Endothelial cell of umbilical vein (primary cell): Measurements from ENCODE around the gene RALGPS1. TPM values are rescaled to one million over a fixed set of nuclear protein-coding genes. Genes with fewer than 3 reads are reported as not detected.

Source experiments
- BruUV-seq: library from RNA; stranded (reverse); fragments of 400-500 nt; replicated peaks from 2 replicates; lab custom pipeline; 2021; lab: Mats Ljungman, UMichigan
- CTCF ChIA-PET: fragments of 300-600, 350-600 bp; sonication (Branson Sonifier 250); formaldehyde crosslinking; loops from one replicate; lab custom pipeline; 2021; ENCODE audit warnings: antibody characterized with exemption, inconsistent platforms; lab: Charles Lee
- POLR2A ChIA-PET: fragments of 300-600, 350-600 bp; sonication (Branson Sonifier 250); formaldehyde crosslinking; loops from one replicate; lab custom pipeline; 2021; ENCODE audit warnings: antibody characterized with exemption, inconsistent platforms; lab: Charles Lee
- DNase-seq: peaks from one replicate; pipeline ENCODE4 v3.0.0-alpha.2; 2011; ENCODE audit warnings: low read depth, low spot score
- FAIRE-seq: peaks from 2 replicates; lab custom pipeline; 2011; peaks lifted over from hg19 to GRCh38; lab: Jason Lieb, UNC
- H2AFZ ChIP-seq: 2 replicates; pipeline ENCODE4 v1.6.0; 2012; ENCODE audit warnings: low read depth, low read length, control low read depth, inconsistent platforms
- H3K27ac ChIP-seq: 2 replicates; pipeline ENCODE4 v1.5.1; 2011; ENCODE audit warnings: low read depth, mild to moderate bottlenecking, control low read depth, low read length, moderate library complexity; ENCODE audit not compliant: insufficient read depth
- H3K27me3 ChIP-seq, 2 experiments: 2 replicates each; pipeline versions ENCODE4 v1.6.0 to v1.6.1; 2011; ENCODE audit warnings: low read length in 2 of 2, mixed read lengths in 1 of 2; ENCODE audit not compliant: control insufficient read depth in 2 of 2, insufficient read depth in 2 of 2
- H3K36me3 ChIP-seq, 2 experiments: 2 replicates in 1 of 2; 3 replicates in 1 of 2; pipeline ENCODE4 v1.5.1; 2011; ENCODE audit warnings: low read length in 2 of 2, mild to moderate bottlenecking in 1 of 2, moderate library complexity in 1 of 2; ENCODE audit not compliant: control insufficient read depth in 2 of 2, insufficient read depth in 2 of 2; ENCODE audit errors: extremely low read depth in 1 of 2
- H3K4me1 ChIP-seq: 3 replicates; pipeline ENCODE4 v1.5.1; 2011; ENCODE audit warnings: mild to moderate bottlenecking, low read length; ENCODE audit not compliant: control insufficient read depth, insufficient read depth; ENCODE audit errors: extremely low read depth
- H3K4me2 ChIP-seq: 2 replicates; pipeline ENCODE4 v1.6.1; 2011; ENCODE audit warnings: low read length, control low read depth, mixed read lengths; ENCODE audit not compliant: insufficient read depth
- H3K4me3 ChIP-seq, 3 experiments: fragments of 200-600 bp in 1 of 3; sonication (generic), shearing (Covaris generic) in 1 of 3; replicated peaks in 1 of 3; 2 replicates each; pipeline ENCODE4 v1.5.1; 2011 to 2016; ENCODE audit warnings: control low read depth in 3 of 3, low read length in 3 of 3, mild to moderate bottlenecking in 2 of 3, inconsistent platforms in 1 of 3, low read depth in 1 of 3, moderate library complexity in 1 of 3; ENCODE audit not compliant: insufficient read depth in 1 of 3
- H3K79me2 ChIP-seq: 2 replicates; pipeline ENCODE4 v1.6.0; 2012; ENCODE audit warnings: low read length, inconsistent platforms; ENCODE audit not compliant: control insufficient read depth, insufficient read depth
- H3K9ac ChIP-seq: replicated peaks from 2 replicates; pipeline ENCODE3; 2011; ENCODE audit warnings: low read length, control low read depth; ENCODE audit not compliant: insufficient read depth; ENCODE audit errors: extremely low read depth
- H3K9me1 ChIP-seq: replicated peaks from 3 replicates; pipeline ENCODE4 v1.6.0; 2011; ENCODE audit warnings: mild to moderate bottlenecking, low read length; ENCODE audit not compliant: control insufficient read depth, insufficient read depth; ENCODE audit errors: extremely low read depth
- H3K9me3 ChIP-seq: replicated peaks from 2 replicates; pipeline ENCODE4 v1.5.1; 2012; ENCODE audit warnings: low read length, inconsistent platforms; ENCODE audit not compliant: control insufficient read depth, insufficient read depth
- H4K20me1 ChIP-seq: replicated peaks from 2 replicates; pipeline ENCODE3; 2011; ENCODE audit warnings: mild to moderate bottlenecking, low read length; ENCODE audit not compliant: control insufficient read depth, insufficient read depth; ENCODE audit errors: extremely low read depth
- EZH2 ChIP-seq: IDR thresholded peaks from 2 replicates; pipeline ENCODE4 v1.6.1; 2012; ENCODE audit warnings: borderline replicate concordance, low read depth, mild to moderate bottlenecking, moderate library complexity, low read length, inconsistent platforms; ENCODE audit not compliant: severe bottlenecking
- FOS ChIP-seq: IDR thresholded peaks from 2 replicates; pipeline ENCODE4 v1.6.1; 2011; ENCODE audit warnings: mild to moderate bottlenecking, low read length, moderate library complexity, borderline replicate concordance; ENCODE audit not compliant: insufficient read depth
- GATA2 ChIP-seq: IDR thresholded peaks from 2 replicates; pipeline ENCODE4 v1.7.0; 2011; ENCODE audit warnings: low read depth, mild to moderate bottlenecking, moderate library complexity, mixed read lengths, low read length; ENCODE audit not compliant: insufficient read length, insufficient read depth
- JUN ChIP-seq: IDR thresholded peaks from 2 replicates; pipeline ENCODE4 v1.6.1; 2011; ENCODE audit warnings: borderline replicate concordance, low read depth; ENCODE audit not compliant: insufficient read length, insufficient read depth
- MYC ChIP-seq: IDR thresholded peaks from one replicate; pipeline ENCODE4 v1.6.1; 2011; ENCODE audit warnings: mild to moderate bottlenecking, low read depth, low read length
- POLR2A ChIP-seq: IDR thresholded peaks from 2 replicates; pipeline ENCODE4 v1.6.1; 2012; ENCODE audit warnings: low read depth, mild to moderate bottlenecking, control low read depth, low read length
- POLR2AphosphoS5 ChIP-seq: IDR thresholded peaks from 2 replicates; pipeline ENCODE4 v1.6.1; 2012; ENCODE audit warnings: low read depth, mild to moderate bottlenecking, control low read depth, low read length, moderate library complexity; ENCODE audit not compliant: insufficient read depth
- dilution Hi-C: fragments of 300-500 bp; cut with MboI; formaldehyde crosslinking; loops from one replicate; pipeline ENCODE4 v1.15.0; 2019; ENCODE audit warnings: low sequenced_read_pairs; ENCODE audit not compliant: extremely low pct_ligation_motif_present
- intact Hi-C: fragments of 100-400 bp; cut with micrococcal nuclease; formaldehyde crosslinking; loops from one replicate; pipeline ENCODE4 v1.10.0; 2022
- polyA plus RNA-seq, 4 experiments: library from polyadenylated mRNA; depleted of rRNA in 3 of 4; stranded (reverse) in 3 of 4; unstranded in 1 of 4; fragments of >200 nt; gene quantifications; 2 replicates each; pipeline versions ENCODE4 v1.2.1 to v1.2.3, GENCODE V29; 2011 to 2012; ENCODE audit warnings: missing spikeins in 1 of 4
- total RNA-seq: library from RNA; stranded (reverse); gene quantifications from 2 replicates; pipeline ENCODE4 v1.2.3, GENCODE V29; 2021
- TF ChIP-seq, protein P1 (sequence below), 2 donors: IDR thresholded peaks; 1 replicate in 1 of 2; 2 replicates in 1 of 2; pipeline ENCODE4 v1.5.1; 2011; ENCODE audit warnings: low read length in 2 of 2, mild to moderate bottlenecking in 2 of 2, moderate library complexity in 2 of 2, control low read depth in 1 of 2, inconsistent platforms in 1 of 2, low read depth in 1 of 2; ENCODE audit not compliant: insufficient read depth in 1 of 2; ENCODE audit errors: extremely low read depth in 1 of 2
- TF ChIP-seq, protein P2 (sequence below): IDR thresholded peaks from 2 replicates; pipeline ENCODE4 v1.6.1; 2011; ENCODE audit not compliant: insufficient read depth, insufficient read length

Gene RALGPS1
- total and polyA plus RNA-seq, 2 donors (not counting 3 experiments of a cell fraction or from before 2014, with no cell fraction given), result 3.8 to 5.5 TPM

DNA sequence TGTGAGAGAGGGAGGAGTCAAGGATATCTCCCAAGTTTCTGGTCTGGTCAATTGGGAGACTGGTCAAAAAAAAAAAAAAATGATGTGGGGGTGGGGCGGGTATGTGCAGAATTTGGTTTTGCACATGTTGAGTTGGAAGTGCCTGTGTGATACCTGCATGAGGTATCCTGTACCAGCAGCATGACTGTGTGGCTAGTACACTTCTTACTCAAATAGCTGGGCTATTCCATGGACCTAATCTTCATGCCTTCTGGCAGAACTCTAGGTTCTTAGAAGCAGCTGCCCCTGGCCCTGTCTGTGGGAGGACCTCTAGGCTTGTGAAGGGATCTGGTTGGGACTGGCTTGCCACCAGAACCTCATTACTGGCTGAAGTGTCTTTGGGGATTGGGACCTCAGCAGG, 93.5 kb downstream of the RALGPS1 start:
- Histone ChIP-seq H3K79me2 (no peaks in the 10 kb centered on the region), H3K4me2 (no peak overlapping the region), H3K27me3 (peaks cover 4 to 11% of the 10 kb centered on the region in 2 experiments), H3K9ac (no peak overlapping the region), H3K4me3 (no peak overlapping the region), H3K4me1 (no peaks in the 10 kb centered on the region), H3K27ac (no peak overlapping the region), H3K36me3 (no peaks in the 10 kb centered on the region), H3K9me1 (no peaks in the 10 kb centered on the region), H3K9me3 (no peaks in the 10 kb centered on the region), H2AFZ (no peak overlapping the region), H4K20me1 (no peaks in the 10 kb centered on the region)
- CTCF ChIA-PET, result no interaction called here
- dilution Hi-C loops (no loop called here), intact Hi-C loops (no loop called here)
- TF ChIP-seq, protein P1, sequence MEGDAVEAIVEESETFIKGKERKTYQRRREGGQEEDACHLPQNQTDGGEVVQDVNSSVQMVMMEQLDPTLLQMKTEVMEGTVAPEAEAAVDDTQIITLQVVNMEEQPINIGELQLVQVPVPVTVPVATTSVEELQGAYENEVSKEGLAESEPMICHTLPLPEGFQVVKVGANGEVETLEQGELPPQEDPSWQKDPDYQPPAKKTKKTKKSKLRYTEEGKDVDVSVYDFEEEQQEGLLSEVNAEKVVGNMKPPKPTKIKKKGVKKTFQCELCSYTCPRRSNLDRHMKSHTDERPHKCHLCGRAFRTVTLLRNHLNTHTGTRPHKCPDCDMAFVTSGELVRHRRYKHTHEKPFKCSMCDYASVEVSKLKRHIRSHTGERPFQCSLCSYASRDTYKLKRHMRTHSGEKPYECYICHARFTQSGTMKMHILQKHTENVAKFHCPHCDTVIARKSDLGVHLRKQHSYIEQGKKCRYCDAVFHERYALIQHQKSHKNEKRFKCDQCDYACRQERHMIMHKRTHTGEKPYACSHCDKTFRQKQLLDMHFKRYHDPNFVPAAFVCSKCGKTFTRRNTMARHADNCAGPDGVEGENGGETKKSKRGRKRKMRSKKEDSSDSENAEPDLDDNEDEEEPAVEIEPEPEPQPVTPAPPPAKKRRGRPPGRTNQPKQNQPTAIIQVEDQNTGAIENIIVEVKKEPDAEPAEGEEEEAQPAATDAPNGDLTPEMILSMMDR (IDR thresholded peaks at IDR 0.05; ENCODE audit: extremely low read depth in 1 of 2, insufficient read depth in 1 of 2, low read depth in 1 of 2, low read length in 2 of 2), result no peak
- no peak for TF ChIP-seq GATA2
- TF ChIP-seq EZH2, result no peak
- no peak for TF ChIP-seq POLR2A
- TF ChIP-seq POLR2AphosphoS5, result no peak
- no peak for TF ChIP-seq MYC
- TF ChIP-seq FOS, result no peak
- TF ChIP-seq, protein P2, sequence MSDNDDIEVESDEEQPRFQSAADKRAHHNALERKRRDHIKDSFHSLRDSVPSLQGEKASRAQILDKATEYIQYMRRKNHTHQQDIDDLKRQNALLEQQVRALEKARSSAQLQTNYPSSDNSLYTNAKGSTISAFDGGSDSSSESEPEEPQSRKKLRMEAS, result no peak
- TF ChIP-seq JUN, result no peak
- POLR2A ChIA-PET, result no interaction called here
- BruUV-seq, result no TSS peak
- FAIRE-seq (no peak), DNase-seq (no peak)
